HG02678 (cell line): Measurements from ENCODE around the gene STX10.

Source experiments
- ATAC-seq: cut with Tn5 transposase; IDR thresholded peaks from one replicate; pipeline ENCODE4 v1.9.1; 2021; ENCODE audit warnings: mild to moderate bottlenecking, moderate library complexity; ENCODE audit not compliant: unreplicated experiment

The STX10 gene

GRCh38 chr19:13101590-13102415, 48.4 kb downstream of the STX10 start:
- ATAC-seq: no peak

GRCh38 chr19:13100841-13101589, 49.2 kb downstream of the STX10 start:
- ATAC-seq: no peak

- no peak for ATAC-seq
Measured at GRCh38 chr19:13100031-13100588, 50.1 kb downstream of the STX10 start.

GRCh38 chr19:13099073-13099999, 50.8 kb downstream of the STX10 start:
- no peak for ATAC-seq

- ATAC-seq: no peak
Measured at GRCh38 chr19:13098277-13099072, 51.7 kb downstream of the STX10 start.

- ATAC-seq: no peak
Measured at GRCh38 chr19:13097463-13098258, 52.5 kb downstream of the STX10 start.

- ATAC-seq: no peak
Measured at GRCh38 chr19:13097033-13097462, 53.1 kb downstream of the STX10 start.

- ATAC-seq: no peak
Measured at GRCh38 chr19:13095934-13096927, 53.9 kb downstream of the STX10 start.

GRCh38 chr19:13095393-13095784, 54.8 kb downstream of the STX10 start:
- ATAC-seq: no peak

- no peak for ATAC-seq
Measured at GRCh38 chr19:13094771-13095392, 55.3 kb downstream of the STX10 start.

- no peak for ATAC-seq
Measured at GRCh38 chr19:13094106-13094504, 56.1 kb downstream of the STX10 start.
